BJ (cell line): ENCODE measurements around the gene CSNK1D. TPM values are rescaled to one million over a fixed set of nuclear protein-coding genes. Genes with fewer than 3 reads are reported as not detected.
"Not testable (repeated sequence)": the region's sequence is repeated elsewhere in the genome, so short reads cannot be mapped to it uniquely, and the experiment has no call there.

ENCODE experiments used
- CTCF ChIA-PET: fragments of 350-600 bp; formaldehyde crosslinking; extraction: SDS; loops from one replicate; lab custom pipeline; 2021; ENCODE audit warnings: antibody characterized with exemption, inconsistent platforms; lab: Yijun Ruan, JAX
- POLR2A ChIA-PET: fragments of 300-600 bp; sonication (Branson Sonifier 250); formaldehyde crosslinking; extraction: SDS; loops from one replicate; lab custom pipeline; 2021; ENCODE audit warnings: antibody characterized with exemption; lab: Charles Lee
- DNase-seq: peaks from one replicate; pipeline ENCODE4 v3.0.0-alpha.2; 2011; ENCODE audit warnings: low read depth
- H3K27me3 ChIP-seq: 2 replicates; pipeline ENCODE4 v1.6.0; 2011; ENCODE audit warnings: low read length; ENCODE audit not compliant: control insufficient read depth, insufficient read depth
- H3K36me3 ChIP-seq: 2 replicates; pipeline ENCODE4 v1.5.1; 2011; ENCODE audit warnings: low read length; ENCODE audit not compliant: control insufficient read depth, insufficient read depth
- H3K4me3 ChIP-seq: 2 replicates; pipeline ENCODE4 v1.5.1; 2011; ENCODE audit warnings: low read depth, mild to moderate bottlenecking, control low read depth, low read length
- polyA plus RNA-seq: library from polyadenylated mRNA; depleted of rRNA; stranded (reverse); fragments of >200 nt; gene quantifications from 2 replicates; pipeline ENCODE4 v1.2.3, GENCODE V29; 2011
- TF ChIP-seq, protein P1 (sequence below): IDR thresholded peaks from 2 replicates; pipeline ENCODE4 v1.5.1; 2011; ENCODE audit warnings: low read depth, mild to moderate bottlenecking, control low read depth, inconsistent platforms, low read length, moderate library complexity; ENCODE audit not compliant: insufficient read depth

The CSNK1D gene
- polyA plus RNA-seq, 1 experiment: 118 TPM

DNA sequence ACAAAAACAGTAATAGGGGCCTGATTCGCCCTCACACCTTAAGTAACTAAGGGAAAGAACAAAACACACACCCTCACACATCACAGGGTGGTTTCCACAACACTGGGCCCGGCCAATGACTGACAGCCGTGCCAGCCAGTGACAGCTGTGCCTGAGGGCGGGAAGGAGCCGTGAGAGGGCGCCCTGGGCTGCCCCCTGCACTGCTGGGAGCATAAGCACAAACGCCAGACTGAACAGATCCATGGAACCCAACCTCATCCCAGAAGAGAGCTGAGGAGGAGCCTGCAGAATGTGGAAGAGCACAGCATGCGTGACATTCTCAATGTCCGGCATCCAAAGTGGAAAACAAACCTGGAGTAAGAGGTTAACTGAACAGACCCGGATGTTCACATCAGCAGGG lies 16.0 kb downstream of the CSNK1D start:
- POLR2A ChIA-PET: no interaction called here
- CTCF ChIA-PET: interaction anchor here (0.7 kb wide), 1 partner anchor 40 kb away, joined by 3 read pairs; no protein-coding TSS in a partner anchor
- no peak for DNase-seq
- TF ChIP-seq, protein P1, sequence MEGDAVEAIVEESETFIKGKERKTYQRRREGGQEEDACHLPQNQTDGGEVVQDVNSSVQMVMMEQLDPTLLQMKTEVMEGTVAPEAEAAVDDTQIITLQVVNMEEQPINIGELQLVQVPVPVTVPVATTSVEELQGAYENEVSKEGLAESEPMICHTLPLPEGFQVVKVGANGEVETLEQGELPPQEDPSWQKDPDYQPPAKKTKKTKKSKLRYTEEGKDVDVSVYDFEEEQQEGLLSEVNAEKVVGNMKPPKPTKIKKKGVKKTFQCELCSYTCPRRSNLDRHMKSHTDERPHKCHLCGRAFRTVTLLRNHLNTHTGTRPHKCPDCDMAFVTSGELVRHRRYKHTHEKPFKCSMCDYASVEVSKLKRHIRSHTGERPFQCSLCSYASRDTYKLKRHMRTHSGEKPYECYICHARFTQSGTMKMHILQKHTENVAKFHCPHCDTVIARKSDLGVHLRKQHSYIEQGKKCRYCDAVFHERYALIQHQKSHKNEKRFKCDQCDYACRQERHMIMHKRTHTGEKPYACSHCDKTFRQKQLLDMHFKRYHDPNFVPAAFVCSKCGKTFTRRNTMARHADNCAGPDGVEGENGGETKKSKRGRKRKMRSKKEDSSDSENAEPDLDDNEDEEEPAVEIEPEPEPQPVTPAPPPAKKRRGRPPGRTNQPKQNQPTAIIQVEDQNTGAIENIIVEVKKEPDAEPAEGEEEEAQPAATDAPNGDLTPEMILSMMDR: no peak
- Histone ChIP-seq H3K36me3 (peaks cover 42% of the 10 kb centered on the region), H3K27me3 (no peaks in the 10 kb centered on the region), H3K4me3 (no peak overlapping the region)

DNA sequence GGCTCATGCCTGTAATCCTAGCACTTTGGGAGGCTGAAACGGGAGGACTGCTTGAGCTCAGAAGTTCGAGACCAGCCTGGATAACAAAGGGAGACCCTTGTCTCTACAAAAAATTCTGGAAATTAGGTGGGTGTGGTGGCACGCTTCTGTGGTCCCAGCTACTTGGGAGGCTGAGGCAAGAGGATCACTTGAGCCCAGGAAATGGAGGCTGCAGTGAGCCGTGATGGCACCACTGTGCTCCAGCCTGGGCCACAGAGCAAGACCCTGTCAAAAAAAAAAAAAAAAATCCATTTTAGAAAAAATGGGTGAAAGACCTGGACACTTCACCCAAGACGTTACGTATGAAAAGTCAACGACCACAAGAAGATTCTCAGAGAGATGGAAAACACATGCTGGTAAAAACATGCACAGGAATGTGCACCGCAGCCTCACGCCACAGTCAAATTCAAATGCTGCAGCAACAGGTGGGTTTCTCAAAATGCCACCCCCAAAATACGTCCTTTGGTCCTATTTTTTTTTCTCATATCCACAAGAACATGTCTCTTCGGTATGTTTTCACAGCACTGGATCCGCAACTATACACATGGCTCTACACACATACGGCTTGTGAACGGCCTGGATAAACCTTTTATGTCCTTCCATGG lies 17.1 kb downstream of the CSNK1D start:
- TF ChIP-seq, protein P1: no peak
- no peak for DNase-seq
- ChIA-PET CTCF (no interaction called here), POLR2A (no interaction called here)
- no peaks in the 10 kb centered on the region for H3K27me3 ChIP-seq
- H3K4me3 ChIP-seq: no peak overlapping the region
- peaks cover 44% of the 10 kb centered on the region for H3K36me3 ChIP-seq

DNA sequence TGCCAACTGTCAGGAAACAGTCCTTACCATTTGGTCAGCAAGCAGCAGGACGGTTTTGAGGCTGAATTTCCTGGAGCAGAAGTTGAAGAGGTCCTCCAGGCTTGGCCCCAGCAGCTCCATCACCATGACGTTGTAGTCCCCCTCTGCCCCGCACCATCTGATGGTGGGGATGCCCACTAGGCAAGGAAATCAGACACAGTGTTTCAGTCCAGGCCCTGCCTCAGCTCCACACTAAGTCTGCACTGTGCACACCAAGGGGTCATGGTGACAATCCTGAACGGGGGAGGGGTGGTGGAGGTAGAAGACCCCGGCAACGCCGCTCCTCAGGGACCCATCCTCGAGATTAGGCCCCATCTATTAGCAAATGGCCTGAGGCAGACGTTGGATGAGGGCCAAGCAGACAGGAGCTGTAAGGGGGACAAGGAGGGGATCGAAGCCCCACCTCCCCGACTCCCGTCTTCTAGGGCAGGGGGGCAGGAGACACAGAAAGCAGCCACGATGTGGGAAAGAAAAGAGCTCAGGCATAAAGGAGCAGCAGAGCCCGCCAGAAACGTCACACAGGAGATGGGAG lies 18.0 kb downstream of the CSNK1D start:
- DNase-seq: no peak
- ChIA-PET CTCF (interaction anchor here (1.0 kb wide), 1 partner anchor 12 kb away, joined by 3 read pairs; no protein-coding TSS in a partner anchor), POLR2A (interaction anchor here (0.6 to 0.9 kb wide), 2 partner anchors 11 to 43 kb away, joined by 3 to 4 read pairs; no protein-coding TSS in a partner anchor)
- TF ChIP-seq, protein P1: no peak
- Histone ChIP-seq H3K27me3 (no peaks in the 10 kb centered on the region), H3K4me3 (no peak overlapping the region), H3K36me3 (peaks cover 44% of the 10 kb centered on the region)

DNA sequence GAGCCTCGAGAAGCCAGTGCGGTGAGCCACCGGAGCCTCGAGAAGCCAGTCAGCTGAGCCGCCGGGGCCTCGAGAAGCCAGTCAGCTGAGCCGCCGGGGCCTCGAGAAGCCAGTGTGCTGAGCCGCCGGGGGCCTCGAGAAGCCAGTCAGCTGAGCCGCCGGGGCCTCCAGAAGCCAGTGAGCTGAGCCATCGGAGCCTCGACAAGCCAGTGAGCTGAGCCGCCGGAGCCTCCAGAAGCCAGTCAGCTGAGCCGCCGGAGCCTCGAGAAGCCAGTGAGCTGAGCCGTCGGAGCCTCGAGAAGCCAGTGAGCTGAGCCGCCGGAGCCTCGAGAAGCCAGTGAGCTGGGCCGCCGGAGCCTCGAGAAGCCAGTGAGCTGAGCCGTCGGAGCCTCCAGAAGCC lies 18.8 kb downstream of the CSNK1D start:
- DNase-seq, H3K4me3 ChIP-seq, H3K27me3 ChIP-seq: not testable (repeated sequence)
- ChIA-PET CTCF (interaction anchor here (0.6 to 1.3 kb wide), 4 partner anchors 9 to 69 kb away, joined by 3 read pairs; no protein-coding TSS in a partner anchor), POLR2A (interaction anchor here (0.6 to 0.9 kb wide), 3 partner anchors 12 to 43 kb away, joined by 3 to 4 read pairs (median 3); no protein-coding TSS in a partner anchor)
- H3K36me3 ChIP-seq: peaks cover 46% of the 10 kb centered on the region

DNA sequence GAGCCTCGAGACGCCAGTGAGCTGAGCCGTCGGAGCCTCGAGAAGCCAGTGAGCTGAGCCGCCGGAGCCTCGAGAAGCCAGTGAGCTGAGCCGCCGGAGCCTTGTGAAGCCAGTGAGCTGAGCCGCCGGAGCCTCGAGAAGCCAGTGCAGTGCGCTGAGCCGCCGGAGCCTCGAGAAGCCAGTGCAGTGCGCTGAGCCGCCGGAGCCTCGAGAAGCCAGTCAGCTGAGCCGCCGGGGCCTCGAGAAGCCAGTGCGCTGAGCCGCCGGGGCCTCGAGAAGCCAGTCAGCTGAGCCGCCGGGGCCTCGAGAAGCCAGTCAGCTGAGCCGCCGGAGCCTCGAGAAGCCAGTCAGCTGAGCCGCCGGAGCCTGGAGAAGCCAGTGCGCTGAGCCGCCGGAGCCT lies 19.4 kb downstream of the CSNK1D start:
- ChIA-PET POLR2A (interaction anchor here (0.7 kb wide), 1 partner anchor 12 kb away, joined by 3 read pairs; no protein-coding TSS in a partner anchor), CTCF (interaction anchor here (0.6 to 1.3 kb wide), 3 partner anchors 10 to 68 kb away, joined by 3 read pairs; no protein-coding TSS in a partner anchor)
- DNase-seq, H3K4me3 ChIP-seq, H3K27me3 ChIP-seq: not testable (repeated sequence)
- H3K36me3 ChIP-seq: peaks cover 50% of the 10 kb centered on the region

DNA sequence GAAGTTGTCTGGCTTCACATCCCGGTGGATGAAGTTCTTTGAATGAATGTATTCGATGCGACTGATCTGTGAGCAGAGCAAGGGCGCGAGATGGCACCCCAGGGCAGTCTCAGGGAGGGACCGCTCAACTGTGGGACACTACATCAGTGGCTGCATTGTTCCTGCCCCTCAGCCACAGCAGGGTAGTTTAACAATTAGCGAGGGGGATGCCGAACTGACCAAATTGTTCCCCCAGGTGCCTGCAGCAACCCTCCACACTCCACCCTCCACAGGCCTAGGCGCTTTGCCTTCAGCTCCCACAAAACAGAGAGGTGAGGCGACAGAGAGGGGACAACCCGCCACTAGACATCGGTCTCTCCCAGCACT lies 20.3 kb downstream of the CSNK1D start:
- ChIA-PET POLR2A (no interaction called here), CTCF (no interaction called here)
- TF ChIP-seq, protein P1: no peak
- Histone ChIP-seq H3K27me3 (no peaks in the 10 kb centered on the region), H3K36me3 (peaks cover 59% of the 10 kb centered on the region), H3K4me3 (no peak overlapping the region)
- no peak for DNase-seq
